Measurements from ENCODE around the gene ESYT3.
A peak's percentile ranks its signal among the peaks of the same experiment; 100 is the strongest.
"Not testable (repeated sequence)": the region's sequence is repeated elsewhere in the genome, so short reads cannot be mapped to it uniquely, and the experiment has no call there.

Gene ESYT3

GRCh38 chr3:138492980-138493675, 58.7 kb downstream of the ESYT3 start:
- no peak for DNase-seq (ENCODE audit: low read depth, low spot score)

DNA sequence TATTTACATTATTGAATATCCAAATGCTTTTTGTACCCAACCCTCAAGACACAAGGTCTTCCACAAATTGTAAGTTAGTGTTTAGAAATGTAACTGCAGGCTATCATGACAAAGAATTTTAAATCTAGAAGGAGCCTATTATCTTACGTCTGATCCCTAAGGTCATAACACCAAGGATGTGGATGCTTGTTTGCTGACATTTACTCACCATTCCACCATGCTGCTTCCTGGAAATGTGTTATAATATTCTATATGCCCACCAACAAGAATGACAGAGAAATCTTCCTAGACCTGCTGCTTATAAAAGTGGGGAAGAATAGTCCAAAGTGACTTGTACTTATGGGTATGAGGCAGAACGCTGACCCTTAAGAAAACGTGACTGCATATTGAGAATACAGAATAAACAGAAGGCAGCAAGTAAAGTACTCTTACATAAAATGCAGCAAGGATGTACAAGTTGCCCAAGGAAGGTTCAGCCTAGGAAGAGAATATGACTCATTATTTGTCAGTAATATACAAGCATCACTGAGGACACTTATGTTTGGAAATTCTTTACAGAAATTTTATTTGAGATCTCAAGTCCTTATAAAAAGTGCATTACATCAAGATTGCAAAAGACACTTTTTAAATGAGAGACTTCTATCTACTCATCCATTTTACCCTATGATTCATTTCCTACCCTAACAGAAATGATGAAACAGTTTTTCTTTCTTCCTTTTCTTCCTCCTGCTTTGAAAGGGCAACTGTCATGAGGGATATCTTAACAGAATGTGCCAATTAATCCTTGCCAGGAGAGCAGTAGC, 59.6 kb downstream of the ESYT3 start:
- no peak for DNase-seq (ENCODE audit: low read depth, low spot score)

DNA sequence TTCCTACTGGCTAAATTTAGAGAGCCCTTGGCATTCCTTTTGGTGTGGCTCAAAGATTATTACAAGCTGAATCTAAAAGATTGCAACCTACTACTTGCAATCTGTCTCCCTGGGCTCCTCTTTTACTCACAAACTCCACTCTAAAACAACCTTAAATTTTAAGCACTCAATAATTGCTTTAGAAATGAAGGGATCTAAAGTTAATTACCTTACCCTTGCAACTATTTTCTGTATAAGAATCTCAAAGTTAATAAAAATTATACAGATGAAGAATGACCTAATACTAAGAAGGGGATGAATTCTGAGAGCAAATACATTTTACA, 60.2 kb downstream of the ESYT3 start:
- no peak for DNase-seq (ENCODE audit: low read depth, low spot score)

- not testable (repeated sequence) for DNase-seq (ENCODE audit: low read depth, low spot score)
These were observed 61.2 kb downstream of the ESYT3 start for GRCh38 chr3:138495638-138496037.

- DNase-seq (ENCODE audit: low read depth, low spot score) = no peak
These were observed 62.0 kb downstream of the ESYT3 start for GRCh38 chr3:138496436-138496835.

DNA sequence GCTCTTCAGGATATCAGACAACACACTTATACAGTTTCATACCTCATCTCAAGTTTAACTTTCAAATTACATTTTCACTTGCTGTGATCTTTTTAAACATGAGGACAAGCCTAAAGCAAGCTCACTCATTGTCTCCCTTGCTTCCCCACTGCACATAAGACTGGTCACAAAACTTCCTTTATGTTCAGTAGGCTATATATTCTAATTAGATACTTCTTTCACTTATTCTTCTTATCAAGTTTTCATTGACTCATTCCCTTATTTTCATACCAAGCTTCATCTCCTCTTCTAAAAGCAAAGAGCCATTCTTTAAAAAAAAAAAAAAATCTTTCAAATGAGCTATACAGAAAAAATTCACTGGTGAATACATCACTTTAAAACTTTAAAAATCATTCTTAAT, 62.6 kb downstream of the ESYT3 start:
- no peak for DNase-seq (ENCODE audit: low read depth, low spot score)

GRCh38 chr3:138497851-138498250, 63.4 kb downstream of the ESYT3 start:
- DNase-seq (ENCODE audit: low read depth, low spot score) = peak; percentile 21

DNA sequence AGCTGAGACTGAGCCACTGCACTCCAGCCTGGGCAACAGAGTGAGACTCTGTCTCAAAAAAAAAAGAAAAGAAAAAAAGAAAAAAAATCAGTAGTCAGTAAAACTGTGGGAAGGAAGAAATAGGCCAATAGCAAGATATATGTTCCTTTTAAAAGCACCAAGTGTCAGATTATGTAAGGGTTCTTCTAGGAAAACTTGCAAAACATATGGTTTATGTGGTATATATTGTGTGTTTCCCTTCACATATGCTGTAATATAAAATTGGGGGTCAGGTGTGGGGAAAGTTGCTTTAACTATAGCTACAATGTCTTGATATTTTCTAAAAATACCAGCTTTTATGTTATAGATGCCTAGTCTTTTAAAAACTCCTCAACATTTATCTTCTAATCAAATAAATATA, 64.6 kb downstream of the ESYT3 start:
- no peak for DNase-seq (ENCODE audit: low read depth, low spot score)

DNA sequence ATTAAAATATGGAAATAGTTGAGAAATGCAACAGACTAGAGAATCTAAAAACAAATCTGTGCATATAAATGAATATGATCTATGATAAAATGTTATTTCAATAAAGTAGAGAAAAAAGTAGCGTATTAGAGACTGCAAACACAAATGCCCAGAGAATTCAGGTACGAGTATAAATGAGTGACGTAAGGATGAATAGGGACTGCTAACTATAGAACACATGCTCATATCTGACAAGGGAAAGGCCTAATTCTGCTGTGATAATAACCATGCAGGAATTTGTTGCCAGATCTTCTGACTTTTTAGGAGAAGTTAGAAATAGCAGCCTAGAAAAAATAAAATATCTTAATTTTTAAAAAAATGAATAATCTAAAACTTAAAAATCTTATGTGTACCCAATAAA, 73.1 kb downstream of the ESYT3 start:
- DNase-seq (ENCODE audit: low read depth, low spot score) = no peak

DNA sequence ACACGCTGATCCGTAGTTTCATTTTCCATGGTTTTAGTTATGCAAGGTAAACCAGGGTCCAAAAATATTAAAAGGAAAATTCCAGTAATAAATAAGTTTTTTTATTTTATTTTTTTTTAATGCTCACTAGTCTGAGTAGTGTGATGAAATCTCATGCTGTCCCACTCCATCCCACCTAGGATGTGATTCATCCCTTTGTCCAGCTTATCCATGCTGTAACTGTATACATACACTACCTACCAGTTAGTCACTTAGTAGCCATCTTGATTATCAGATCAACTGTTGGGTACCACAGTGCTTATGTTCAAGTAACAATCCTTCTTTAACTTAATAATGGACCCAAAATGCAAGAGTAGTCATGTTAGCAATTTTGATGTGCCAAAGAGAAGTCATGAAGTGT, 75.2 kb downstream of the ESYT3 start:
- no peak for DNase-seq (ENCODE audit: low read depth, low spot score)

- DNase-seq (ENCODE audit: low read depth, low spot score) = no peak
These were observed 77.5 kb downstream of the ESYT3 start for GRCh38 chr3:138511945-138512344.

- no peak for DNase-seq (ENCODE audit: low read depth, low spot score)
These were observed 78.9 kb downstream of the ESYT3 start for GRCh38 chr3:138513090-138513843.

GRCh38 chr3:138521445-138521844, 87.0 kb downstream of the ESYT3 start:
- DNase-seq (ENCODE audit: low read depth, low spot score) = not testable (repeated sequence)

All from astrocyte of the hippocampus (primary cell).